T-helper 9 cell (primary cell): ENCODE data around the gene MGRN1.
A peak's percentile ranks its signal among the peaks of the same experiment; 100 is the strongest.

Source experiments
- DNase-seq: peaks from one replicate; pipeline ENCODE4 v3.0.0-alpha.2; 2020

The MGRN1 gene

GRCh38 chr16:4625560-4626159 lies 1.0 kb downstream of the MGRN1 start:
- no peak for DNase-seq

DNA sequence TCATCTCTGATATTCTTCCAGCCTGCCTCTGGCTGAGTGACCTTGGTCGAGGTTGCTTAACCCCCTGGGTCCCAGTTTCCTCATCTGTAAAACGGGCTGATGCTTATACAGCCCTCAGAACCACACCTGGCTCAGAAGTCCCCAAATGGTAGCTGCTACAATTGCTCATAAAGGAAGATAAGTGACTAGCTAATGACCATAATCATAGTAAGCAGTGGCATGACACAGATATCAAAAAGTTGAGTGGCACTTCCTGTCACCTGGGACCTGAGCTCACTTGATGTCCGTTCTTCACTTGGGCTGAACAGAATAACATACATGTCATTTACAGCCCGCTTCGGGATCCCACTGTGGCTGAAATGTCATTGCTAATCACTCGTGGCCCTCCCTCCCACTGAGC lies 1.8 kb downstream of the MGRN1 start:
- no peak for DNase-seq

DNA sequence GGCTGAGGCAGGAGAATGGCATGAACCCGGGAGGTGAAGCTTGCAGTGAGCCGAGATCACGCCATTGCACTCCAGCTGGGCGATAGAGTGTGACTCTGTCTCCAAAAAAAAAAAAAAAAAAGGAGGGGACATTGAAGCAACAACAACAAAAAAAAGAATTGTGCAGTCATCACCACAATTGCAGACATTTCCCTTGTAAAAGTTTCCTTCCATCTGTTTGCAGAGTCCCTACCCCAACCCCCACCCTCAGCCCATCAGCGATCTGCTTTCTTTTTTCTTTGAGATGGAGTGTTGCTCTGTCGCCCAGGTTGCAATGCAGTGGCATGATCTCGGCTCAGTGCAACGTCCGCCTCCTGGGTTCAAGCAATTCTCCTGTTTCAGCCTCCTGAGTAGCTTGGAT lies 3.7 kb downstream of the MGRN1 start:
- DNase-seq: no peak

DNA sequence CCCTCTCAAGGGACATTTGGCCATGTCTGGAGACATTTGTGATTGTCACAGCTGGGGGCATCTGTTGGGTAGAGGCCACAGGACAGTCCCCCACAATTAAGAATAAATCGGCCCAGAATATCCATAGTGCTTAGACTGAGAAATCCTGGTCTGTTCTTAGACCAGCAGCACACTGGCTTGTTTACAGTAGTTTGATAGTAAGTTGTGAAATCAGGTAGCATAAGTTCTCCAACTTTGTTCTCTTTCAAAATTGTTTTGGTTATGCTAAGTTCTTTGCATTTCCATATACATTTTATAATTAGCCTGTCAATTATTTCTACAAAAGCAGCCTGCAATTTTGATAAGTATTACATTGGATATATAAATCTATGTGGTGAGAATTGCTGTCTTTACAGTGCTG lies 6.8 kb downstream of the MGRN1 start:
- DNase-seq: no peak

DNA sequence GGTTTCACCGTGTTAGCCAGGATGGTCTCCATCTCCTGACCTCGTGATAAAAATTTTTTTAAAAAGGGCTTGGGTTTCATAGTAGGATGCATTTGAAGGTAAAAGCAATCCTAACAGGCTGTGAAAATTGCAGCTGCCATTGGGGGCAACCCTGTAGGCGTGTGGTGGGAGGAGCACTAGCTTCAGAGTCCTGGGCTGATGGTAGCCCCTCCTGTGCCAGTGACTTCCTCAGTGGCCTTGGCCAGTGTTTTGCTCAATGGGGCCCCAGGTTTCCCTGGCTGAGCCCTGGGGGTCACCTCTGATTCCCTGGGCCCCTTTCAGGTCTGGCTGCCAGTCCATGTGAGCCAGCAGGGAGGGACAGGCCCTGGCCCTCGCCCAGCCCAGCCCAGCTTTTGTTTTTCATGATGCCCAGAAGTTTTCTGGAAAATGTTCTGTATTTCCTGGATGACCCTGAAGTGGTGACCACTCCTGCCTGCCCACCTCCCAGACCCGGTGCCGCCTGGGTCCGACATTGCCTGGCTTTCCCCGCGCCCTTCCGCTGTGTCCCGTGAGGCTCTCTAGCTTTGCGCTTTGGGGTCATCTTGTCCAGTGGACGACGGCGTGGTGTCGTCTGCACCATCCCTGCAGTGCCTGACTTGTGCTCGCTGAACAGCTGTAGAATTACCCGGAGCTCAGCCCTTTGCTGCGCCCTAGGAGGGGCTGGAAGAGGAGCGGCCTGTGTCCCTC lies 9.4 kb downstream of the MGRN1 start:
- DNase-seq: no peak

GRCh38 chr16:4634768-4635167 lies 10.1 kb downstream of the MGRN1 start:
- DNase-seq: no peak

DNA sequence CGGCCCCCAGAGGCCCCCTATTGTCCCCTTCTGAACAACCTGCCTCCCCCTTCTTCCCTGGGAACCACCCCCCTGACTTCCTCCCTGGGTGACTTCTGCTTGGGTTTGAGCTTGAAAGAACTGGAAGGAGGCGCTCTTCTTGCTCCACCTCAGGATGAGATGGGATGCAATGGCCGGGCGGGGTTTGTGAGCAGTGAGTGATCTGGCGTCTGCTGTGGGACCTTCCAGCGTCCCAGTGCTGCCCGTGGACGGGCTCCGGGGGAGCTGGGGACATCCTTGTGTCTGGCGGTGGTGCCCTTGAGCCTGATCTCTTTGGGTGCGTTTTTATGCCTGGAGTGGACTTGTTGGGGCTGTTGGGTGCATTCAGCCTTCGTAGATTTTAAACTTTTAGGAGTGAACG lies 11.6 kb downstream of the MGRN1 start:
- DNase-seq: no peak

DNA sequence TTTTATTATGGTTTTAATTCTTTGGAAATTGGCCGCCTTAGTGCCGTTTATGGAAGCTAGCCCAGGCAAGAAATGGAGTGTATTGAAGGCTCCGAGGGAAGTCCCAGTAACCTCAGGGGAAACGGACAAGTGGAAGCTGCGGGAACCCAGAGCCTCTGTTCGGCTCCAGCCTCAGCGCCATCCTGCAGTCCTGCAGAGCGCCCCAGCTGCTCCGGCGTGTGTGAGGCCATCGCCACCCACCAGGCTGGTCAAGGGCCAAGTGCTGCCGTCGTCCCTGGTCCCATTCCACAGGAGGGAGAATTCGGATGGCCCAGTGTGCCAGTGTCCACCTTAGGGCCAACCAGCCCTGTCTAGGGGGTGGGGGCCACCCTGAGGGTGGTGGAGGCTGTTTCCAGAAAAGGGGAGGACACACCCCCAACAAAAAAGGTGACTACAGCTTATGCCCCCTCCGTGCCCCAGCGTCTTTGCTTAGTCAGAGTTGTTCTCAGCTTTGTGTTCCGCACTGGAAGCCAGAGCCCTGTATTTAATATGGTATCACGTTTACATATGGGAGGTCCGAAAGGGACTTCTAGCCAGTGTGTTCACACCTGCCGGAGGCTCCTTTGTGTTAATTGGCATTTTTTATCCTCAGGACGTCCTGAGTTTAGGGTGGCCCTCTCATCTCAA lies 13.0 kb downstream of the MGRN1 start:
- no peak for DNase-seq

DNA sequence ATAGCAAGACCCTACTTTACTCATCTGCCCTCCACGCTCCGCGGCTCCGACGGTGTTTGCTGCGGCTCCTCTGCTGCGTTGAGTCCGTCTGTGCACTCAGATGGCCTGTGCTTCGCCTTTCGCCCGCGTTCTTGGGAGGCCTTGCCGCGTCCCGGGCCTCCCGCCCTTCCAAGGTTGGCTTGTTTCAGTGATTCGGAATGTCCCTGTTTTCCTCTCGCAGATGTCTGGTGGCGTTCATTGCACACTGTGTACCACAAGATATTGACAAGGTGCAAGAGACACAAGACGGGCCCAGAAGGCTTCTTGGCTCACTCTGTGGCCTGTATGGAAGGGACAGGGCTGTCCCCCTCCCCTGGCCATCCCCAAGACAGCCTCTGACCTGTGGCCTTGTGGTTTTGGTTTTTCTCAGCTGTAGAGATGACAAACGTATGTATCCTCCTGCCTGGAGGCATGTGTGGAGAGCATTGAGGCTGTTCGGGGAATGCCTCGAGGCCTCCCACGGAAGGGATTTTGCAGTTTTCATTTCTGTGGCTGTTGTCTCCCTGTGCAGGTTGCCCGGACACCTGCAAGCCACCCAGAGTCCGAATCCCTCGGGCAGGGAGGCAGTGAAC lies 15.4 kb downstream of the MGRN1 start:
- no peak for DNase-seq

- DNase-seq: no peak
Observed at GRCh38 chr16:4640572-4641305, 16.1 kb downstream of the MGRN1 start.

GRCh38 chr16:4641306-4641687 lies 16.7 kb downstream of the MGRN1 start:
- DNase-seq: no peak

GRCh38 chr16:4641895-4642294 lies 17.3 kb downstream of the MGRN1 start:
- DNase-seq: no peak

DNA sequence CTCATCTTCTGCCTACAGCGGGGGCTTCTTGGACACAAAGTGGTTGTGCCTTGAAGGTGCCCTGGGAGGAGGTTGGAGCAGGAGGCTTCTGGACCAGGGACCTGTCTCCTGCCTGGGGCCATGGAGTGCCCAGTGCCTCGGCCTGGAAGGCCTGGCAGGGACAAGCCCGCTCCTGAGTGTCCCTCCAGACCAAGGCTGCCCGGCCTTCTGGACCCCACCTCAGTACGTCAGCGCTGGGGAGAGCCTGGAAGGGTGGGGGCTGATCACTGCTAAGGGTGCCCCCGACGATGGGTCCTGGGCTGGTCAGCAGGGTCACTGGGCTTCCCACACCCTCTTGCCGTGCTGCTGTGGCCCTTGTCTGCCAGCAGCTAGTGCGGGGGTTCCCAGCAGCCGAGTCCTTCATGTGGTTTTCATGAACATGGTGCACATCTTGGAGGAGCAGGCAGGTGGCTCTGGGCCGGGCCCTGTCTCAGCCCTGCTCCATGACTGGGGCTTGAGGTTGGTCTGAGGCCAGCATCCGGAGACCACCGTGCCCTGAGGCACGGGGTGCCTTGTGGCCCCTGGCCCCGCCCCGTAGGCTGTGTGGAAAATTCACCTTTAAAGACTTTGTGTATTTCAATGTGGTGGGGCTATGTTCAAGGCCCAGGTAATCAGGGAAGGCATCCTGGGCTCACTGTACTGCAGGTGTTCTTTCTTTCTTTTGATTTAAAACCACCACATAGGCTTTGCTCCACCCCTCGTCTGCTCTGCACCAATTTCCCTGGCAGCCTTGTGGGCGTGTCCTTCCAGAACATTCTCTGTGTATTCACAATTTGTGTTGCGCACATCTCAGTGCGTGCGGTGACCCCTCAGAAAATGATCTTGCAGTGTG lies 22.4 kb downstream of the MGRN1 start:
- DNase-seq: no peak

- DNase-seq: no peak
Observed at GRCh38 chr16:4647644-4647980, 23.0 kb downstream of the MGRN1 start.

DNA sequence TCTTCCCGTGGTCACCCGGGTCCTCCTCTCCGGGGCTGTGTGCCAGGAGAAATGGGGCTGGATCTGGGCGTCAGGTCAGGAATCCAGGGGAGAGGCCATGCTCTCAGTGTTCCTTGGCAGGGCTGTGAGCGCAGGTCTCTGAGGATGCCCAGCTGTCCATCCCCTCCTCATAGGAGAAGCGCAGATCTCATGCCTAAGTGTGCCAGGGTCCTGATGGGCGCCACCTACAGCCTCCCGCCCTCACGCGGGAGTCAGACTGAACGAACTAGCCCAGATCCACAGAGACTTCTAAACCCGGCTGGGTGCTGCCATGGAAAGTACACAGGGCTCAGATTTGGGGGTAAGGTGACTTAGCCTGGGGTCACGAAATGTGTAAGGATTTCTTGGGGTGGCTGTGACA lies 24.3 kb downstream of the MGRN1 start:
- no peak for DNase-seq

DNA sequence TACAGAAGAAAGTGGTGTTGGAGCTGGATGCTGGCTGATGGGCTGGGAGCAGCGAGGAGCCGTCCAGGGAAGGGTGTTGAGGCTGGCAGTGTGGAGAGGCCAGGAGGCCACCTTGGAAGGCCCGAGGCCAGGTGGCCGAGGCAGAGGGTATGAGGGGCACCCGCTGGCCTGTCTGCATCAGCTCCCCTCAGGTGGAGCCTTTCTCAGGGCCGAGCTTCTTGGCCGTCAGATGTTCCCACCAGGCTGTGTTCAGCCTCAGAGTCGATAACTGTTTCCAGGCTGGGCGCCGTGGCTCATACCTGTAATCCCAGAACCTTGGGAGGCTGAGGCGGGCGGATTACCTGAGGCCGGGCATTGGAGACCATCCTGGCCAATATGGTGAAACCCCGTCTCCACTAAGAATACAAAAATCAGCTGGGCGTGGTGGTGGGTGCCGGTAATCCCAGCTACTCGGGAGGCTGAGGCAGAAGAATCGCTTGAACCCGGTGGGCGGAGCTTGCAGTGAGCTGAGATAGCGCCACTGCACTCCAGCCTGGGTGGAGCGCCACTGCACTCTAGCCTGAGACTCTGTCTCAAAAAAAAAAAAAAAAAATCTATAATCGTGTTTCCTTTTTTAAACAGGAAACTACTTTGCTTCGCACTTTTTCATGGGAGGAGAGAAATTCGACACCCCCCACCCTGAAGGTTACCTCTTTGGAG lies 25.3 kb downstream of the MGRN1 start:
- DNase-seq: no peak

- DNase-seq: peak; percentile 72
Observed at GRCh38 chr16:4650443-4651074, 25.9 kb downstream of the MGRN1 start.

GRCh38 chr16:4651827-4652226 lies 27.2 kb downstream of the MGRN1 start:
- DNase-seq: no peak

GRCh38 chr16:4652561-4652960 lies 27.9 kb downstream of the MGRN1 start:
- no peak for DNase-seq

- DNase-seq: no peak
Observed at GRCh38 chr16:4654011-4654963, 29.7 kb downstream of the MGRN1 start.
